ENCODE measurements around the gene HHLA2.

HHLA2 gene

GRCh38 chr3:108415661-108416060 lies 119.3 kb downstream of the HHLA2 start:
- Histone ChIP-seq H3K4me1 (ENCODE audit: control insufficient read depth, insufficient read depth, low read length) (no peaks in the 10 kb centered on the region), H3K27me3 (ENCODE audit: control insufficient read depth, insufficient read depth, low read length) (no peaks in the 10 kb centered on the region), H3K9ac (ENCODE audit: low read depth, low read length) (no peak overlapping the region), H3K9me3 (replicated peaks; ENCODE audit: low read length) (no peaks in the 10 kb centered on the region), H3K4me2 (ENCODE audit: low read length) (no peak overlapping the region), H3K36me3 (ENCODE audit: insufficient read depth, low read length) (no peaks in the 10 kb centered on the region), H3K4me3 (ENCODE audit: low read length) (no peak overlapping the region)

GRCh38 chr3:108416111-108416869 lies 119.9 kb downstream of the HHLA2 start:
- no peaks in the 10 kb centered on the region for H3K27me3 ChIP-seq (ENCODE audit: control insufficient read depth, insufficient read depth, low read length)
- no peaks in the 10 kb centered on the region for H3K9me3 ChIP-seq (replicated peaks; ENCODE audit: low read length)
- no peak overlapping the region for H3K9ac ChIP-seq (ENCODE audit: low read depth, low read length)
- no peak overlapping the region for H3K4me3 ChIP-seq (ENCODE audit: low read length)
- no peaks in the 10 kb centered on the region for H3K36me3 ChIP-seq (ENCODE audit: insufficient read depth, low read length)
- H3K4me1 ChIP-seq (ENCODE audit: control insufficient read depth, insufficient read depth, low read length): no peaks in the 10 kb centered on the region
- H3K4me2 ChIP-seq (ENCODE audit: low read length): no peak overlapping the region

DNA sequence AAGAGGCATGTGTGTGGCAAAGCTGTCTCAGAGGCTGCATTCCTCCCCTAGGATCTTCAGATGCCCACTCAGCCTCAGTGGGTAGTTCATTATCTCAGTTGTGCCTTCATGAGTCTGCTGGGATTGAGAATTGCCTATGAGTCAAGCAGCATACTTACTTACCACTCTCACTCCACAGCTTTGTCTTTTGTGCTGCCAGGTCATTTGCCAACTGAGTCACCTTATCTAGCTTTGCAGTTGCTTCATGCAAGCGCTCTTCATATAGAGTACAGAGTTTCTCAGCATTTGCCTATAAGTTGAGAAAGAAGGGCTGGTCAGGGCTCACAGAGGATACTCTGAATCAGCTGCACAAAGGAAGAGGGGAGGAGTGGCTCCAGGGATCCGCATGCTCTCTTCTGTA lies 124.6 kb downstream of the HHLA2 start:
- Histone ChIP-seq H3K4me2 (ENCODE audit: low read length) (no peak overlapping the region), H3K4me3 (ENCODE audit: low read length) (no peak overlapping the region), H3K4me1 (ENCODE audit: control insufficient read depth, insufficient read depth, low read length) (no peaks in the 10 kb centered on the region), H3K9me3 (replicated peaks; ENCODE audit: low read length) (no peaks in the 10 kb centered on the region), H3K9ac (ENCODE audit: low read depth, low read length) (no peak overlapping the region), H3K36me3 (ENCODE audit: insufficient read depth, low read length) (no peaks in the 10 kb centered on the region), H3K27me3 (ENCODE audit: control insufficient read depth, insufficient read depth, low read length) (no peaks in the 10 kb centered on the region)

Data from skeletal muscle satellite cell (primary cell).